ENCODE measurements around the gene SLC30A7.
"Not testable (repeated sequence)": the region's sequence is repeated elsewhere in the genome, so short reads cannot be mapped to it uniquely, and the experiment has no call there.

DNA sequence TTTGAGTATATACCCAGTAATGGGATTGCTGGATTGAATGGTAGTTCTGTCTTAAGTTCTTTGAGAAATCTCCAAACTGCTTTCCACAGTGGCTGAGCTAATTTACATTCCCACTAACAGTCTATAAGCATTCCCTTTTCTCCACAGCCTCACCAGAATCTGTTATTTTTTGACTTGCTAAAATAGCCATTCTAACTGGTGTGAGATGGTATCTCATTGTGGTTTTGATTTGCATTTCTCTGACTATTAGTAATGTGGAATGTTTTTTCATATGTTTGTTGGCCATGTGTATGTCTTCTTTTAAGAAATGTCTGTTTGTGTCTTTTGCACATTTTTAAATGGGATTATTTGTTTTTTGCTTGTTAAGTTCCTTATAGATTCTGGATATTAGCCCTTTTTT, 40.8 kb upstream of the SLC30A7 start:
- TF ChIP-seq CTCF (conservative IDR thresholded peaks at IDR 0.05); ZFX (IDR thresholded peaks at IDR 0.05): not testable (repeated sequence)

Data from C4-2B (cell line).